GM18508 (cell line): ENCODE results near the gene GNMT.
A peak's percentile ranks its signal among the peaks of the same experiment; 100 is the strongest.

ENCODE experiments used
- ATAC-seq: cut with Tn5 transposase; IDR thresholded peaks from one replicate; pipeline ENCODE4 v1.9.1; 2021; ENCODE audit warnings: moderate number of reproducible peaks; ENCODE audit not compliant: insufficient read depth, unreplicated experiment

GNMT gene

GRCh38 chr6:42960243-42961019 is at the start of gene GNMT:
TSS of gene GNMT (plus strand) at chr6:42960754. CDS start at chr6:42960768, 14 bp downstream.
- no peak for ATAC-seq

DNA sequence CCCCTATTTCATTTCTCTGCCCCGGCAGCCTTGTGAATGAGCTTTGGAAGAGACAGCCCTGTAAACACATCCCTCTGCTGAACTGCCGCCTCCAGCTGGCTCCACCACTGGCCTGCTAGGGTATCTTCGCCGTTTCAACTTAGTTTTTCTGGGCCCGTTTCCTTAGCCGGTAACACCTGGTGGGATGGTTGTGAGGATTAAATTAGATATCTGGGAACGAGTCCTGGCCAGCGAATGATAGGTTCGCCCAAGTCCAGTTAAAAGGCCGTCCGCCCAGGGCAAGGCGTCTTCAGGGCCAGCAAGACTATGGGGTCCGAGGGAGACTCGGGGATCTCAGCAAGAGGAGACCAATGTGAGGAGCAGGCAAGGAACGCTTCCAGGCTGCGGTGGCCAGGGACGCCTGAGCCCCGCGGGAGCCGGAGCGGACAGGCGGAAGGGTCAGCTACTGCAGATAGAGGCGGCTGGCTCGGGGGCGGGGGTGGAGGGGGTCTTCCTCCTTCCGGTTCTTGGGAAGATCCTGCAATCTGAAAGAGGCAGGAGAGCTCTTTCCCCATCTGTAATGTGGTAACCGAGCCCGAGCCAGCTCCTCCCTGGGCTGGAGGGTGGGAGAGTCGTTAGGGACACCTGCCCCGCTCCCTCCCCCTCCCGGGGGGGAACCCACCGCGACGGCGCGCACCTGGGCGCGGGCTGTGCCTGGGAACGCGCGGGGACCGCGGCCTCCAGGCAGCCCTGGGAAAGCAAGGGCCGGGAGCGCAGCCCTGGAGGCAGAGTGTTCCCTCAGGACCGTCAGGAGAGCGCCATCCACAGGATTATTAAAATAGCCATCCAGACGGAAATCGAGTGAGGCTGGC is 49.2 kb upstream of the GNMT start:
- ATAC-seq, result no peak

- ATAC-seq, result no peak
These were observed 46.0 kb upstream of the GNMT start for GRCh38 chr6:42914546-42914945.

DNA sequence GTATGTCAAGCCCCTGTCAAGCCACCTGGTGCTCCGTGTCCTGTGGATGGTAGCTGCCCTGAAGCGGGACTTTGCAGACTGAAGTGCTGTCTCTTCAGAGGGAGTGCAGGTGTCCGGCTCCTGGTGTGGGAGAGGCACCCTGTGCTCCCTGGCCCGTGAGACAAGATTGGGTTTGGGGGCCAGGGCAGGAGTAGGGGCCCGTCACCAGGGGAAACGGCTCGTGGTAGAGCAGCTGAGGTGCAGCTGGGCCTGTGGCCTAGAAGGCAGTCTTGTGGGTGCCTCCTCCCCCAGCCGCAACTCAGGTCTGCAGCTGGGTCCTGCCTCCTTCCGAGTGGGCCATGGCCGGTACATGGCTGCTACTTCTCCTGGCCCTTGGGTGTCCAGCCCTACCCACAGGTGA is 44.8 kb upstream of the GNMT start, which contains the start of gene PTCRA:
PTCRA (plus strand) TSS at position 322 of the 400 bp plus-strand sequence; CDS start at position 339, 17 bp downstream.
- no peak for ATAC-seq

GRCh38 chr6:42916288-42916687 is 44.3 kb upstream of the GNMT start:
- no peak for ATAC-seq

DNA sequence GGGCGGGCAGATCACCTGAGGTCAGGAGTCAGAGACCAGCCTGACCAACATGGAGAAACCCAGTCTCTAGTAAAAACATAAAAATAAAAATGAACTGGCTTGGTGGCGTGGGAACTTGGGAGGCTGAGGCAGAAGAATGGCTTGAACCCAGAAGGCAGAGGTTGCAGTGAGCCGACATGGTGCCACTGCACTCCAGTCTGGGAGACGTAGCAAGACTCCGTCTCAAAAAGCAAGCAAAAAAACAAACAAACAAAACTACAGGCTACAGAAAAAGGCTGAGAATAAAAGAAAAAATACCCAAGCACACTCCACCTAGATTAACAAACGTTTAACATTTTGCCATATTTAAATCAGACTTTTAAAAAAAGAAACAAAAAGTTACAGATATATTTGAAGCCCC is 38.8 kb upstream of the GNMT start:
- no peak for ATAC-seq

GRCh38 chr6:42923666-42924065 is 36.9 kb upstream of the GNMT start:
- ATAC-seq, result no peak

DNA sequence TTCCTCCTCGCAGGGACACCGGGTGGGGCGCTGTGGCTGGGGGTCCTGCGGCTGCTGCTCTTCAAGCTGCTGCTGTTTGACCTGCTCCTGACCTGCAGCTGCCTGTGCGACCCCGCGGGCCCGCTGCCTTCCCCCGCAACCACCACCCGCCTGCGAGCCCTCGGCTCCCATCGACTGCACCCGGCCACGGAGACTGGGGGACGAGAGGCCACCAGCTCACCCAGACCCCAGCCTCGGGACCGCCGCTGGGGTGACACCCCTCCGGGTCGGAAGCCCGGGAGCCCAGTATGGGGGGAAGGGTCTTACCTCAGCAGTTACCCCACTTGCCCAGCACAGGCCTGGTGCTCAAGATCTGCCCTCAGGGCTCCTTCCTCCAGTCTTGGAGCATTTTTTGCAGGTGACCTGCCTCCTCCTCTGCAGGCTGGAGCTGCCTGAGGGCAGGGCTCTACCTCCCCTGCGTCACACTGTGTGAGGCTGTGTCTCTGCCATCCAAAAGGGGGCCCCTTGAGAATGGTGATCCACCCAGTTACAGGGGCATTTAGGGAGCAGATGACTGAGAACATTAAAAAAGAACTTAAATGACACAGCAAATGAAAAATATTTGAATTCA is 35.2 kb upstream of the GNMT start:
- no peak for ATAC-seq

GRCh38 chr6:42928986-42929820 is 31.4 kb upstream of the GNMT start, which contains the start of gene CNPY3:
TSS of gene CNPY3 (plus strand) at chr6:42929480. CDS start at chr6:42929571, 91 bp downstream.
- ATAC-seq, result peak; percentile 52

DNA sequence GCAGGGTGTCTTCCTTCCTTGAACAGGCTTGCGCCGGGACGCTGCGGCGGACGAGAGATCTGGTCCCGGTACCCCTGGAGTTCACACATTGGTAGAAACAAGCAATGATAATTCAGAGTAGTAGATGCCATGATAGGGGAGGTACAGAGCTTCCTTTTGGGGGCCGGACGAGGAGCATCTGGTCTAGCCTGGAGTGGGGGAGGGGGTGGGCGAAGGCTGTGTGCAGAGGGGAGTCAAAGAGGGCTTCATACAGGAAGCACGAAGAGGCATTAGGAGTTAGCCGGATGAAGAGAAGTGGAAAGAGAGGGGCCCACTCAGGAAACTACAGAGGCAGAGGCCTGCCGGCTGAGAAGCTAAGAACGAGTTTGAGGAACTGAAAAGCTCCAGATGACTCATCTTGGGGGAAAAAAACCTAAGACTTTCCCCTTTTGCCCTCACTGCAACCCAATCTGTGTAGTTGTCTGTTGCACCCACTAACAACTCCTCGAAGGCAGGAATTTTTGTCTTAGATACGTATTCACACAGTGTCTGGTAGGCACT is 30.7 kb upstream of the GNMT start:
- ATAC-seq, result peak; percentile 41

DNA sequence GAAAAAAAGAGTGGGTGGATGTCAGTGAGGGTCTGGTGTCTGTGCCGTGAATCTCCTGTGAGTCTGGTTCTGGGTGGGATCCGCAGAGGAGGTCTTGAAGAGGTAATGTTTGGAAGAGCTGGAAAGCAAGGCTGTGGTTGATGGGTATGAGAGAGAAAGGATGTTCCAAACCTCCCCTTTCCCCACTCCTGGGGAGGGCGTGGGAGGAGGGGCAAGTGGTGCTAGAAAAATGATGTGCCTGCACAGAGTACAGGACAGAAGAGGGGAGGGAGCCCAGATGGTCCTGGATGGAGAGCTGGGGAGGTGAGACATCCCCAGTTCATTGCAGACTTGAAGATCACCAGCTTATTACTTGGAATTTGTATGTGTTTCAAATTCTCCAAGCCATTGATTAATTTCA is 28.1 kb upstream of the GNMT start:
- ATAC-seq, result no peak

DNA sequence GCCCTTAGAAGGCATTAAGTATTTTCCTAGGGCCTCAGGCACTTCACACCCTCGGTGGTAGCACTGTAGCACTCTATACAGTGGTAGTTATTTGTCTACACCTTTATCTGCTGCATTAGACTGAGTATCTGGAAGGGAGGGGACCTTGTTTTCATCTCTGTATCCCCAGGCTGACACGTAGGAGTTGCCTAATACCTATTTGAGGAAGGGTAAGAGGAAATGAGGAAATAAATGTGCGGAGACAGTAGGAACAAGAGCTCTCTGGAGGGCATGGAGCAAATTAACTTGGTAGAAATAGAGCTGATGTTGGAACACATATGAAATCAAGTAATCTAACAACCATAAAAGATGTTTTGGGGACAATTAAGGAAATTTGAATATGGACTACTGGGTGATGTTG is 27.3 kb upstream of the GNMT start:
- ATAC-seq, result no peak

DNA sequence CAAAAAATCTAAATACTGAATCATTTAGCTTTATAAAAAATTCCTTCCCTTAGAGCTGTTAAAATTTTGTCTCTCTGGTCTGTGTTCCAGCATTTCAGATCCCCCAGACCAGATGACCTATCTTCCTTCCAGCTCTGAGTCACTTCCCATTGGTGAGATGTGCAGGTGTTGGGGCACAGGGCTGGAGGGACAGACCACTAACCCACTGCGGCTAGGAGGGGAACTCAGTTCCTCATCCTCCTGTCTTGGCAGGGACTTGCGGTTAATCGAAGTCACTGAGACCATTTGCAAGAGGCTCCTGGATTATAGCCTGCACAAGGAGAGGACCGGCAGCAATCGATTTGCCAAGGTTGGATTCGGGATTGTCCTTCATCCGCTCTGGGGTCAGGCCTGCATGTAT is 25.2 kb upstream of the GNMT start:
- no peak for ATAC-seq

DNA sequence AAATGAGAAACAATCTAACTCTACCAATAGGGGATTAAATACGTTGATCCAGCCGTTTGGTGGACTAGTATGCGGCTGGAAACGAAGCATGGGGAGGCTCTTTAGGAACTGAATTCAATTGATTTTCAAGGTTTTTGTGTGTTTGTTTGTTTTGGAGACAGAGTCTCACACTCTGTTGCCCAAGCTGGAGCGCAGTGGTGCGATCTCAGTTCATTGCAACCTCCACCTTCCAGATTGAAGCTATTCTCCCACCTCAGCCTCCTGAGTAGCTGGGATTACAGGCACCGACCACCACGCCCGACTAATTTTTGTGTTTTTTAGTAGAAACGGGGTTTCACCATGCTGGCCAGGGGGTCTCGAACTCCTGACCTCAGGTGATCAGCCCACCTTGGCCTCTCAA is 24.2 kb upstream of the GNMT start:
- ATAC-seq, result no peak

DNA sequence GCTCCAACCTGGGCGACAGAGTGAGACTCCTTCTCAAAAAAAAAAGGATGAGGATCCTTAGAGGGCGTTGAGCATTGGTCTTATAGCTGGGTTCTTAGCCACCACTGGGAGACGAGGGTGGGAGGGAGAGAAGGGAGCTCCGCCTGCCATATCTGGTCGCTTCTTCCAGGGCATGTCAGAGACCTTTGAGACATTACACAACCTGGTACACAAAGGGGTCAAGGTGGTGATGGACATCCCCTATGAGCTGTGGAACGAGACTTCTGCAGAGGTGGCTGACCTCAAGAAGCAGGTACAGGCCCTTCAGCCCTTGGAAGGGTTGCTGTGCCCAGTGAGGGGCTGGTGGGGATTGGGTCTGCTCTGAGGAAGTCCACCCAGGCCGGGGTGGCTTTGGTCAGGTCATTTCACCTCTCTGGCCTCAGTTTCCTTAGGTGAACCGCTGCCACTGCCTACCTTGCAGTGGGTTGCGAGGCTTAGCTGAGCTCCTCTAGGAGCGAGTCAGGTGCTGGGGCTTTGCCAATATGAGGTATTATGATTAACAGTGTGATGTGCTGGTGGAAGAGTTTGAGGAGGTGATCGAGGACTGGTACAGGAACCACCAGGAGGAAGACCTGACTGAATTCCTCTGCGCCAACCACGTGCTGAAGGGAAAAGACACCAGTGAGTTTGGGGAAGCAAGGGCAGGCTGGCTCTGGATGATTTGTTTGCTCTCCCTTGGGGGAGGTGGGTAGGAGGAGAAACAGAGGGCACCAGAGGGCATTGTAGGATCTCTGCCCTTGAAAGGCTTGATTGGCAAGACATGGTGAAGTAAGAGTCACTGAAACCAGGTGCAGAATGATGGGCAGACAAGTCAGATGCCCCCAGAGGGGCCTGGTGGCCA is 22.8 kb upstream of the GNMT start:
- ATAC-seq, result no peak

GRCh38 chr6:42938428-42938796 is 22.1 kb upstream of the GNMT start:
- ATAC-seq, result no peak

DNA sequence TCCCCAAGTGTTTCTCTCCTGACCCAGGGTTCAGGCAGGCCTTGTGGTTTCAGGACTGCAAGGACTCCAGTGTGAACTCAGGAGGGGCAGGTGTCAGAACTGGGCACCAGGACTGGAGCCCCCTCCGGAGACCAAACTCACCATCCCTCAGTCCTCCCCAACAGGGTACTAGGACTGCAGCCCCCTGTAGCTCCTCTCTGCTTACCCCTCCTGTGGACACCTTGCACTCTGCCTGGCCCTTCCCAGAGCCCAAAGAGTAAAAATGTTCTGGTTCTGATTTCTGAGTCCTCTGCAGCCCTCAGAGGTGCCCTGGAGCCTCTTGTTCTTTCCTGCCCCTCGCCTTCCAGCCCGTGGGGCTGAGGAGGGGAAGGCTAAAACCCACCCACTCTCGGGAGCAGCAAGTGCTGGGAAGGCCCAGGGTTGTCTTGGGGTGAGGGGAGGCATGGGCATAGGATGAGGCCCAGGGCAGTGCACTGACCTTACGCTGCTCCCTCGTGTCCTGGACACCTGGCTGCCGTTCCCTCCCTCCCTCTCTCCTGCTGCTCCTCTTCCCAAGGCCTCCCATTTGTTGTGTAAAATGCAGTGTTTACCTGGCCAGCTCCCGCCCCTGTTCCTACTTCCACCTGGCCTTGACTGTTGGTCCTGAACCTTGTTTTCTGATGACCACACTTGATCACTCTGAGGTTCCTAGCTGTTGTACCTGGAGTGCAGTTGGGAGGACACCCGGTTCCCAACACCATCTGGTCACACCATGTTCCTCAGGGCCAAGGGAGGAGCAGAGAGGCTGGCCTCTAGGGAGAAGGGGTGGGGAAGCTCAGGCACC is 21.4 kb upstream of the GNMT start:
- no peak for ATAC-seq

DNA sequence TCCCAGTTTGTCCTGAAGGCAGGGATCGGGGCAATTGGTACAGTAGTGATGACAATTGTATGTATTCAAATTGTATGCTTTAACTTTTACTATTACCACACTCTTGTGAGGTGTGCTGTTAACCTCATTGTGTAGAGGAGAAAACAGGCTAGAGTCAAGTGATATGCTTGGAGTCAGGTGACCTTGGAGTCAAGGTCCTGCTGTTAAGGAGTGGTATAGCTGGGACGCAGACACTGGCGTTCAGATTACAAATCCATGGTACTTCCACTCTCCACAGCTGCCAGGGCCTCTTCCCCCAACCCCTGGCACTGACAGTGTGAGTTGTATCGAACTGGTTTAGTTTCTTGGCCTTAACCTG is 20.8 kb upstream of the GNMT start:
- no peak for ATAC-seq
